ENCODE data around the gene LPIN1. TPM values are rescaled to one million over a fixed set of nuclear protein-coding genes. Genes with fewer than 3 reads are reported as not detected.

LPIN1 gene
- total RNA-seq, 1 experiment from 2014 or later: 13.9 TPM

GRCh38 chr2:11784280-11784679, 37.8 kb downstream of the LPIN1 start:
- POLR2A ChIA-PET: interaction anchor here (0.7 kb wide), 1 partner anchor 40 kb away, joined by 3 read pairs; no protein-coding TSS in a partner anchor
- Mint-ChIP-seq H3K36me3 (peaks cover 30% of the 10 kb centered on the region), H3K9me3 (no peaks in the 10 kb centered on the region), H3K4me3 (peak overlapping the region; percentile 60), H3K27ac (no peak overlapping the region), H3K27me3 (ENCODE audit: low read depth) (no peaks in the 10 kb centered on the region; the same call in 1 of the 2 replicates), H3K4me1 (peaks cover 4% of the 10 kb centered on the region; the same call in 1 of the 2 replicates)
- CTCF ChIA-PET: interaction anchor here (0.6 to 2.9 kb wide), 17 partner anchors 9 to 1112 kb away, joined by 3 to 17 read pairs (median 4); no protein-coding TSS in a partner anchor
- TF ChIP-seq HMGXB4 (CRISPR knock-in tag; IDR thresholded peaks at IDR 0.05) (no peak), TCF7 (CRISPR knock-in tag; IDR thresholded peaks at IDR 0.05; ENCODE audit: low read depth) (no peak), PRRX2 (CRISPR knock-in tag; IDR thresholded peaks at IDR 0.05) (no peak)
- ATAC-seq (no peak; the same call in 1 of the 2 replicates), DNase-seq (ENCODE audit: low spot score) (no peak)

- ATAC-seq (peak; percentile 91), DNase-seq (ENCODE audit: low spot score) (peak; percentile 80)
- TF ChIP-seq ETV6 (CRISPR knock-in tag; IDR thresholded peaks at IDR 0.05) (peak; percentile 72; the same call in 1 of the 2 replicates), ZNF138 (CRISPR knock-in tag; conservative IDR thresholded peaks at IDR 0.05) (0 out of 2 replicates have a peak, but pooled peaks have one; percentile 53), TP53 (CRISPR knock-in tag; IDR thresholded peaks at IDR 0.05) (no peak), CTCF (IDR thresholded peaks at IDR 0.05) (peak; percentile 89), ATF2 (CRISPR knock-in tag; IDR thresholded peaks at IDR 0.05; ENCODE audit: borderline replicate concordance, low read depth) (no peak), NFE2L1 (CRISPR knock-in tag; IDR thresholded peaks at IDR 0.05) (no peak), USF2 (CRISPR knock-in tag; IDR thresholded peaks at IDR 0.05) (no peak), IRF1 (CRISPR knock-in tag; IDR thresholded peaks at IDR 0.05) (no peak)
- peaks cover 4% of the 10 kb centered on the region; the same call in 1 of the 2 replicates for H3K4me1 Mint-ChIP-seq
- H3K36me3 Mint-ChIP-seq: peaks cover 27% of the 10 kb centered on the region
- CTCF ChIA-PET: interaction anchor here (0.6 to 2.9 kb wide), 20 partner anchors 10 to 993 kb away, joined by 3 to 17 read pairs (median 4); partner anchors contain the start of gene LPIN1
- POLR2A ChIA-PET: interaction anchor here (0.6 to 0.7 kb wide), 2 partner anchors 40 to 320 kb away, joined by 3 read pairs; no protein-coding TSS in a partner anchor
- H3K27me3 Mint-ChIP-seq (ENCODE audit: low read depth): no peaks in the 10 kb centered on the region; the same call in 1 of the 2 replicates
- H3K4me3 Mint-ChIP-seq: peak overlapping the region; percentile 60
- no peaks in the 10 kb centered on the region for H3K9me3 Mint-ChIP-seq
- H3K27ac Mint-ChIP-seq: no peak overlapping the region
Observed at GRCh38 chr2:11784747-11785610, 38.5 kb downstream of the LPIN1 start.

- Mint-ChIP-seq H3K9me3 (no peaks in the 10 kb centered on the region), H3K27me3 (ENCODE audit: low read depth) (no peaks in the 10 kb centered on the region; the same call in 1 of the 2 replicates), H3K4me1 (peaks cover 4% of the 10 kb centered on the region; the same call in 1 of the 2 replicates), H3K27ac (no peak overlapping the region), H3K4me3 (no peak overlapping the region), H3K36me3 (peaks cover 26% of the 10 kb centered on the region)
- DNase-seq (ENCODE audit: low spot score): no peak
- CTCF ChIA-PET: interaction anchor here (0.6 to 2.9 kb wide), 17 partner anchors 20 to 993 kb away, joined by 3 to 17 read pairs (median 4); partner anchors contain the start of gene LPIN1
- no peak for ATAC-seq
- POLR2A ChIA-PET: interaction anchor here (0.6 kb wide), 1 partner anchor 321 kb away, joined by 3 read pairs; no protein-coding TSS in a partner anchor
- TF ChIP-seq GTF2I (CRISPR knock-in tag; conservative IDR thresholded peaks at IDR 0.05) (no peak), MAX (CRISPR knock-in tag; IDR thresholded peaks at IDR 0.05) (no peak), CREM (CRISPR knock-in tag; IDR thresholded peaks at IDR 0.05) (no peak), RORB (CRISPR knock-in tag; IDR thresholded peaks at IDR 0.05) (no peak), GRHL2 (CRISPR knock-in tag; IDR thresholded peaks at IDR 0.05; ENCODE audit: insufficient replicate concordance, severe bottlenecking) (no peak), NFYB (CRISPR knock-in tag; conservative IDR thresholded peaks at IDR 0.05; ENCODE audit: low read depth) (no peak), MXD4 (CRISPR knock-in tag; IDR thresholded peaks at IDR 0.05; ENCODE audit: borderline replicate concordance) (no peak), AR (CRISPR knock-in tag; IDR thresholded peaks at IDR 0.05) (no peak)
Observed at GRCh38 chr2:11785611-11785940, 39.1 kb downstream of the LPIN1 start.
